ENCODE measurements around the gene MACROD2. TPM values are rescaled to one million over a fixed set of nuclear protein-coding genes. Genes with fewer than 3 reads are reported as not detected.

The MACROD2 gene
- total RNA-seq, 1 donor from 2014 or later: 6.7 TPM

DNA sequence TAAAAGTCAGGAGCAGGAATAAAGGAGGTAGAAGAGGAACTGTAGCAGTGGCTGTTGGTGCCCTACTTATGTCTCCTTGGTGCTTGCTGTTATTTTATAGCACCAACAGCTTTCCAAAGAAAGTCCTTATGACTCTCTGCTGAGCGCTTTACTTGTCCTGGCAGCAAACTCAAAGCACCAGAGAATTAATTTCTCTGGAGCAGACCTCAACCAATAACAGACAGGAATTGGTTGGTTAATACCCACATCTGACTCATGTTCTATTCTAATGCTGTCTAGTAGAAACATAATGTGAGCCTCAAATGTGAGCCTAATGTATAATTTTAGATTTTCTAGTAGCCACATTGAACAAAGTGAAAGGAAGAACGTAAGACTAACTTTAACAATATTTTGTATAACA lies 1892.1 kb downstream of the MACROD2 start:
- peaks cover 4% of the 10 kb centered on the region for H3K36me3 Mint-ChIP-seq
- no peak overlapping the region for H3K27ac Mint-ChIP-seq
- no peaks in the 10 kb centered on the region for H3K27me3 Mint-ChIP-seq
- H3K4me1 Mint-ChIP-seq (ENCODE audit: unreplicated experiment): no peaks in the 10 kb centered on the region
- peaks cover 5% of the 10 kb centered on the region for H3K9me3 Mint-ChIP-seq
- no peak for DNase-seq (ENCODE audit: extremely low spot score, unreplicated experiment)
- TF ChIP-seq, protein P1, sequence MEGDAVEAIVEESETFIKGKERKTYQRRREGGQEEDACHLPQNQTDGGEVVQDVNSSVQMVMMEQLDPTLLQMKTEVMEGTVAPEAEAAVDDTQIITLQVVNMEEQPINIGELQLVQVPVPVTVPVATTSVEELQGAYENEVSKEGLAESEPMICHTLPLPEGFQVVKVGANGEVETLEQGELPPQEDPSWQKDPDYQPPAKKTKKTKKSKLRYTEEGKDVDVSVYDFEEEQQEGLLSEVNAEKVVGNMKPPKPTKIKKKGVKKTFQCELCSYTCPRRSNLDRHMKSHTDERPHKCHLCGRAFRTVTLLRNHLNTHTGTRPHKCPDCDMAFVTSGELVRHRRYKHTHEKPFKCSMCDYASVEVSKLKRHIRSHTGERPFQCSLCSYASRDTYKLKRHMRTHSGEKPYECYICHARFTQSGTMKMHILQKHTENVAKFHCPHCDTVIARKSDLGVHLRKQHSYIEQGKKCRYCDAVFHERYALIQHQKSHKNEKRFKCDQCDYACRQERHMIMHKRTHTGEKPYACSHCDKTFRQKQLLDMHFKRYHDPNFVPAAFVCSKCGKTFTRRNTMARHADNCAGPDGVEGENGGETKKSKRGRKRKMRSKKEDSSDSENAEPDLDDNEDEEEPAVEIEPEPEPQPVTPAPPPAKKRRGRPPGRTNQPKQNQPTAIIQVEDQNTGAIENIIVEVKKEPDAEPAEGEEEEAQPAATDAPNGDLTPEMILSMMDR (conservative IDR thresholded peaks at IDR 0.05): no peak
- no peak overlapping the region for H3K4me3 Mint-ChIP-seq

DNA sequence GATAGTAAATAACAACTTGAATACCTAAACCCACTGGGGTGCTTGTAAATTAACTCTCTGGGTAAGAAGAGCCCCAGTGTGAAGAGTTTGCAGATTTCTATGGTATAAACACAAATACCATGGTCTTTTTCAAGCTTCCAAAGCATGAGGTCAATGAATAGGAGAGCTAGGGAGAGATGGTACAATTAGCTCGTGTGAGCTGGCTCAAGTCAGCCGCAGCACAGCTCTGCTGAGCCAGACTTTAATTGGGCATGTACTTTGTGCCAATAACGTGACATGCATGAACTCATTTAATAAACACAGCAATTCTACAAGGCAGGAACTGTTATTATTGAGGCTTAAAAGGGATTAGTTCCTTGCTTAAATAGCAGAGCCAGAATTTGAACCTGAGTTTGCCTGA lies 1893.7 kb downstream of the MACROD2 start:
- DNase-seq (ENCODE audit: extremely low spot score, unreplicated experiment): no peak
- Mint-ChIP-seq H3K9me3 (peaks cover 5% of the 10 kb centered on the region), H3K27ac (no peak overlapping the region), H3K4me1 (ENCODE audit: unreplicated experiment) (no peaks in the 10 kb centered on the region), H3K4me3 (no peak overlapping the region), H3K27me3 (no peaks in the 10 kb centered on the region), H3K36me3 (peaks cover 4% of the 10 kb centered on the region)
- TF ChIP-seq, protein P1 (conservative IDR thresholded peaks at IDR 0.05): no peak

DNA sequence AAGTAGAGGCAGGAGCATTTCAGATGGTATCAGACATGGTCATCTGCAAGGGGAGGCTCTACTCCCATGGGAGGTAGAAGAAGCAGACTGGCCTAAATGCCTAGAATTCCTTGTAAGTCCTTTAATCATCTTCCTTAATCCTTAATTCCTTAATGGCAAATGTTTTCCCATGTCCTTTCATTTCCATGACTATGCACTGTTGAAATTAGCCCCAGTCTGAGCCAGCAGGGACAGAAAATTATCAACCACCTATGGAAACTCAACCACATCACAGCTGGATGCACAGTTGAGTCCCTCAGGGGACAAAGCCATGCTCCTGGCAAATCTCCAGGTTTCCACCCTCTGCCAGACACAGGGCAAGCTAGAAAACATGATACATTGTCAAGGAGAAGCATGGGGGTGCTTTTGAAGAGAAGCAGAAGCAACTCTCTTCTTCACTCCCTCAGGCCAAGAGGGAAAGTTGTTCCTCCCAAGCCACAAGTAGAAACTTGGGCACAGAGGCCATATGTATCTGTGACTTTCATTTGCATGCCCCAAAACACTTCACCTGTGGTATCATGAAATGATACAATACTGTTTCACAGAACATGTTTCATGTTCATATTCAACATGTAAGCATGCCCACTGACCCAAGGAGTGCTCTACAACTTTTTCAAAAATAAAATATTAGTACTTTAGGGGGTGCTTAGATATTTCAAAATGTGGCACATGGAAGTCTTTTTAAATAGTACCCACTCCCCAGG lies 1894.4 kb downstream of the MACROD2 start:
- no peak overlapping the region for H3K27ac Mint-ChIP-seq
- H3K27me3 Mint-ChIP-seq: no peaks in the 10 kb centered on the region
- TF ChIP-seq, protein P1 (conservative IDR thresholded peaks at IDR 0.05): no peak
- H3K4me1 Mint-ChIP-seq (ENCODE audit: unreplicated experiment): no peaks in the 10 kb centered on the region
- H3K4me3 Mint-ChIP-seq: no peak overlapping the region
- H3K9me3 Mint-ChIP-seq: peaks cover 5% of the 10 kb centered on the region
- peaks cover 4% of the 10 kb centered on the region for H3K36me3 Mint-ChIP-seq
- no peak for DNase-seq (ENCODE audit: extremely low spot score, unreplicated experiment)

DNA sequence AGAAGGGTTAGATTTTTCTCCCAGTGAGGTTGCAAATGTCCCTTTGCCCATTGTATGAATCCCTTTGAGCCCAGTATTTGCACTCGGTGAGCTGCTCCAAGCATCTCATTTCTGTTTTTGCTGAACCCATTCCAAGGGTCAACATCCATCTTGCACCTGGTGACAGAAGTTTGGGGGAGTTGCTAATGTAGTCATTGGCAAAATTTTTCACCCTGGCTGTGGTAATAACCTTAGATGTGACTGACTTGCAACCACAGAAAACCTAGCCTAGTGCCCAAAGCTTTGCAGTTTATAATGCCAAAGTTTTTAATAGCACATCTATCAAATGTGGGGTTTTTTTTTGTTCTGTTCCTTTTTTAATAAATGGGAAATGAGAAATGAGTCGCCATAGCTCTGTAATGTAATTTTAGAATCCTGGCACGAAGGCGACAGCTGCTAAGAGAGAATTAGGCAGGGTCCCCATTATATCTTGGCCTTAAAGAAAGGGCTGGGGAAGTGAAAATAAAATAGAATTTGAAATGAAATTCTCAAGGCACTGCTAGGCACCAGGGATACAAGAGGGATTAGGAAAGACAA lies 1895.2 kb downstream of the MACROD2 start:
- Mint-ChIP-seq H3K27me3 (no peaks in the 10 kb centered on the region), H3K4me1 (ENCODE audit: unreplicated experiment) (no peaks in the 10 kb centered on the region), H3K9me3 (peaks cover 5% of the 10 kb centered on the region), H3K36me3 (peaks cover 4% of the 10 kb centered on the region), H3K4me3 (no peak overlapping the region), H3K27ac (no peak overlapping the region)
- TF ChIP-seq, protein P1 (conservative IDR thresholded peaks at IDR 0.05): no peak
- no peak for DNase-seq (ENCODE audit: extremely low spot score, unreplicated experiment)

- no peaks in the 10 kb centered on the region for H3K27me3 Mint-ChIP-seq
- TF ChIP-seq, protein P1 (conservative IDR thresholded peaks at IDR 0.05): no peak
- no peak overlapping the region for H3K27ac Mint-ChIP-seq
- H3K4me3 Mint-ChIP-seq: no peak overlapping the region
- no peaks in the 10 kb centered on the region for H3K4me1 Mint-ChIP-seq (ENCODE audit: unreplicated experiment)
- peaks cover 4% of the 10 kb centered on the region for H3K36me3 Mint-ChIP-seq
- H3K9me3 Mint-ChIP-seq: no peaks in the 10 kb centered on the region
- DNase-seq (ENCODE audit: extremely low spot score, unreplicated experiment): no peak
Measured at GRCh38 chr20:15895126-15895525, 1899.8 kb downstream of the MACROD2 start.
